VCaP (cell line): Measurements from ENCODE around the gene EPM2A.

Source experiments
- H3K27ac ChIP-seq: fragments of 450-650 bp; 2 replicates; pipeline ENCODE4 v1.5.1; 2017
- CTCF ChIP-seq: fragments of 450-650 bp; conservative IDR thresholded peaks from 2 replicates; pipeline ENCODE4 v1.5.1; 2017; ENCODE audit warnings: mild to moderate bottlenecking, moderate library complexity

EPM2A gene

GRCh38 chr6:145587334-145587733 lies 148.0 kb downstream of the EPM2A start:
- TF ChIP-seq CTCF = no peak
- H3K27ac ChIP-seq = no peak overlapping the region

GRCh38 chr6:145583753-145584152 lies 151.6 kb downstream of the EPM2A start:
- H3K27ac ChIP-seq = no peak overlapping the region
- TF ChIP-seq CTCF = no peak
